Epithelial cell of proximal tubule (primary cell): ENCODE data around the gene ADCY2. TPM values are rescaled to one million over a fixed set of nuclear protein-coding genes. Genes with fewer than 3 reads are reported as not detected.

Source experiments
- DNase-seq: peaks from one replicate; pipeline ENCODE4 v3.0.0-alpha.2; 2011; ENCODE audit warnings: low read depth
- H3K4me3 ChIP-seq: 2 replicates; pipeline ENCODE4 v1.5.1; 2011; ENCODE audit warnings: low read depth, mild to moderate bottlenecking, low read length
- CTCF ChIP-seq: conservative IDR thresholded peaks from 2 replicates; pipeline ENCODE4 v1.5.1; 2012; ENCODE audit warnings: low read depth, mild to moderate bottlenecking, low read length
- total RNA-seq: library from RNA; depleted of rRNA; stranded (reverse); fragments of >200 nt; gene quantifications from 2 replicates; pipeline ENCODE4 v1.2.3, GENCODE V29; 2015

ADCY2 gene
- total RNA-seq, 1 donor from 2014 or later = 0.12 TPM

- H3K4me3 ChIP-seq = no peak overlapping the region
- DNase-seq = no peak
- peak; percentile 96 for TF ChIP-seq CTCF
Observed at GRCh38 chr5:7745882-7746610, 350.1 kb downstream of the ADCY2 start.

GRCh38 chr5:7747728-7748127 is 351.8 kb downstream of the ADCY2 start:
- no peak for DNase-seq
- H3K4me3 ChIP-seq = no peak overlapping the region
- TF ChIP-seq CTCF = no peak

GRCh38 chr5:7749626-7750025 is 353.7 kb downstream of the ADCY2 start:
- no peak for TF ChIP-seq CTCF
- no peak overlapping the region for H3K4me3 ChIP-seq
- DNase-seq = no peak

- H3K4me3 ChIP-seq = no peak overlapping the region
- no peak for DNase-seq
- no peak for TF ChIP-seq CTCF
Observed at GRCh38 chr5:7751874-7752273, 355.9 kb downstream of the ADCY2 start.

GRCh38 chr5:7753181-7753580 is 357.2 kb downstream of the ADCY2 start:
- DNase-seq = no peak
- TF ChIP-seq CTCF = no peak
- H3K4me3 ChIP-seq = no peak overlapping the region

- DNase-seq = no peak
- no peak overlapping the region for H3K4me3 ChIP-seq
- TF ChIP-seq CTCF = no peak
Observed at GRCh38 chr5:7753596-7753995, 357.7 kb downstream of the ADCY2 start.

GRCh38 chr5:7754490-7754889 is 358.6 kb downstream of the ADCY2 start:
- no peak for DNase-seq
- TF ChIP-seq CTCF = no peak

More at GRCh38 chr5:7754490-7754889, 358.6 kb downstream of the ADCY2 start:
- no peak overlapping the region for H3K4me3 ChIP-seq
